HepG2 (cell line): Measurements from ENCODE around the gene VRK1. TPM values are rescaled to one million over a fixed set of nuclear protein-coding genes. Genes with fewer than 3 reads are reported as not detected.

Experiments
- AGO2 ChIP-seq: fragments of 200-400 bp; formaldehyde crosslinking; optimal IDR thresholded peaks from 2 replicates; pipeline ENCODE3; 2017; ENCODE audit warnings: mild to moderate bottlenecking, low read depth, low read length, moderate library complexity
- ATF1 ChIP-seq: IDR thresholded peaks from 2 replicates; pipeline ENCODE4 v1.6.1; 2016; ENCODE audit warnings: mild to moderate bottlenecking, control low read depth
- CERS6 ChIP-seq: sonication (generic); formaldehyde crosslinking; IDR thresholded peaks from 2 replicates; pipeline ENCODE4 v1.5.0; 2020; ENCODE audit warnings: missing genetic modification reagents
- EED ChIP-seq: sonication (generic); formaldehyde crosslinking; IDR thresholded peaks from 2 replicates; pipeline ENCODE4 v1.5.0; 2020; ENCODE audit warnings: mild to moderate bottlenecking, missing genetic modification reagents
- JDP2 ChIP-seq: sonication (generic); formaldehyde crosslinking; IDR thresholded peaks from 2 replicates; pipeline ENCODE4 v1.8.1; 2022; ENCODE audit warnings: missing genetic modification reagents, borderline replicate concordance
- KDM5A ChIP-seq: fragments of 200-600 bp; sonication (generic); IDR thresholded peaks from 2 replicates; pipeline ENCODE4 v1.7.0; 2018; ENCODE audit warnings: antibody characterized with exemption, mild to moderate bottlenecking, low read length, borderline replicate concordance
- KMT2A ChIP-seq: sonication (generic); formaldehyde crosslinking; IDR thresholded peaks from 2 replicates; pipeline ENCODE4 v1.4.0; 2020; ENCODE audit warnings: missing genetic modification reagents
- RAD21 ChIP-seq: fragments of 450-650 bp; formaldehyde crosslinking; IDR thresholded peaks from 2 replicates; pipeline ENCODE4 v1.5.0; 2020; ENCODE audit warnings: mild to moderate bottlenecking
- RBFOX2 ChIP-seq: fragments of 200-400 bp; formaldehyde crosslinking; IDR thresholded peaks from 2 replicates; pipeline ENCODE4 v1.6.1; 2017; ENCODE audit warnings: low read depth, mild to moderate bottlenecking, low read length
- SP140L ChIP-seq: sonication (generic); formaldehyde crosslinking; IDR thresholded peaks from 2 replicates; pipeline ENCODE4 v1.4.0; 2020; ENCODE audit warnings: missing genetic modification reagents, borderline replicate concordance
- ZFY ChIP-seq: sonication (generic); formaldehyde crosslinking; IDR thresholded peaks from 2 replicates; pipeline ENCODE4 v1.4.0; 2020; ENCODE audit warnings: missing genetic modification reagents
- ZNF768 ChIP-seq: sonication (generic); formaldehyde crosslinking; IDR thresholded peaks from 2 replicates; pipeline ENCODE4 v1.4.0; 2020; ENCODE audit warnings: missing genetic modification reagents
- ZNF777 ChIP-seq: sonication (generic); formaldehyde crosslinking; IDR thresholded peaks from 2 replicates; pipeline ENCODE4 v1.4.0; 2020; ENCODE audit warnings: missing genetic modification reagents
- polyA plus RNA-seq, 8 experiments: library from polyadenylated mRNA; depleted of rRNA in 3 of 8; stranded (reverse) in 7 of 8; unstranded in 1 of 8; fragments of >200 nt; fragmentation: Illumina TruSeq in 4 of 8; extraction: Trizol in 4 of 8; gene quantifications; 2 replicates each; pipeline versions ENCODE4 v1.2.1 to v1.2.3, GENCODE V29; 2011 to 2016; ENCODE audit warnings: low read depth in 4 of 8, missing spikeins in 1 of 8, mixed read lengths in 1 of 8; ENCODE audit not compliant: insufficient read depth in 1 of 8
- total RNA-seq, 5 experiments: library from RNA; depleted of rRNA; stranded (reverse); fragments of >200 nt; fragmentation: Illumina TruSeq; extraction: Trizol; gene quantifications; 2 replicates each; pipeline ENCODE4 v1.2.3, GENCODE V29; 2016; ENCODE audit warnings: low read depth in 1 of 5
- TF ChIP-seq, protein P1 (sequence below): sonication (generic); formaldehyde crosslinking; IDR thresholded peaks from 2 replicates; pipeline ENCODE4 v1.5.0; 2020; ENCODE audit warnings: missing genetic modification reagents
- TF ChIP-seq, protein P2 (sequence below): sonication (generic); formaldehyde crosslinking; IDR thresholded peaks from 2 replicates; pipeline ENCODE4 v1.4.0; 2020; ENCODE audit warnings: mild to moderate bottlenecking, missing genetic modification reagents
- TF ChIP-seq, protein P3 (sequence below), 2 experiments: sonication (generic) in 1 of 2; formaldehyde crosslinking in 1 of 2; IDR thresholded peaks; 2 replicates each; pipeline versions ENCODE4 v1.4.0 to v1.6.1; 2018 to 2020; ENCODE audit warnings: missing genetic modification reagents in 2 of 2, borderline replicate concordance in 1 of 2, low read depth in 1 of 2, mild to moderate bottlenecking in 1 of 2, missing biosample characterization in 1 of 2
- TF ChIP-seq, protein P4 (sequence below): sonication (generic); formaldehyde crosslinking; IDR thresholded peaks from 2 replicates; pipeline ENCODE4 v1.5.0; 2020; ENCODE audit warnings: mild to moderate bottlenecking, missing genetic modification reagents, borderline replicate concordance
- TF ChIP-seq, protein P5 (sequence below): IDR thresholded peaks from 2 replicates; pipeline ENCODE4 v1.6.1; 2016; ENCODE audit warnings: mild to moderate bottlenecking, missing biosample characterization, missing genetic modification reagents

Gene VRK1
- total and polyA plus RNA-seq, 2 of the 13 experiments (the other 11 are each of a cell fraction or from before 2014, with no cell fraction given), result 7.9 to 51.3 TPM

GRCh38 chr14:96797582-96798349, 584 bp downstream of the VRK1 start (continued):
- TF ChIP-seq CERS6, result no peak
- TF ChIP-seq ZNF768 (CRISPR knock-in tag), result peak; percentile 10; the same call in 1 of the 2 replicates
- 0 out of 2 replicates have a peak, but pooled peaks have one; percentile 12 for TF ChIP-seq KMT2A (CRISPR knock-in tag)
- TF ChIP-seq, protein P1, sequence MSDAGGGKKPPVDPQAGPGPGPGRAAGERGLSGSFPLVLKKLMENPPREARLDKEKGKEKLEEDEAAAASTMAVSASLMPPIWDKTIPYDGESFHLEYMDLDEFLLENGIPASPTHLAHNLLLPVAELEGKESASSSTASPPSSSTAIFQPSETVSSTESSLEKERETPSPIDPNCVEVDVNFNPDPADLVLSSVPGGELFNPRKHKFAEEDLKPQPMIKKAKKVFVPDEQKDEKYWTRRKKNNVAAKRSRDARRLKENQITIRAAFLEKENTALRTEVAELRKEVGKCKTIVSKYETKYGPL (CRISPR knock-in tag), result no peak
- no peak for TF ChIP-seq JDP2
- TF ChIP-seq, protein P2, sequence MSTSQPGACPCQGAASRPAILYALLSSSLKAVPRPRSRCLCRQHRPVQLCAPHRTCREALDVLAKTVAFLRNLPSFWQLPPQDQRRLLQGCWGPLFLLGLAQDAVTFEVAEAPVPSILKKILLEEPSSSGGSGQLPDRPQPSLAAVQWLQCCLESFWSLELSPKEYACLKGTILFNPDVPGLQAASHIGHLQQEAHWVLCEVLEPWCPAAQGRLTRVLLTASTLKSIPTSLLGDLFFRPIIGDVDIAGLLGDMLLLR (CRISPR knock-in tag), result peak; percentile 53; the same call in 1 of the 2 replicates
- TF ChIP-seq EED (CRISPR knock-in tag), result 0 out of 2 replicates have a peak, but pooled peaks have one; percentile 24
- peak; percentile 6; the same call in 1 of the 2 replicates for TF ChIP-seq ZFY
- TF ChIP-seq, protein P3, sequence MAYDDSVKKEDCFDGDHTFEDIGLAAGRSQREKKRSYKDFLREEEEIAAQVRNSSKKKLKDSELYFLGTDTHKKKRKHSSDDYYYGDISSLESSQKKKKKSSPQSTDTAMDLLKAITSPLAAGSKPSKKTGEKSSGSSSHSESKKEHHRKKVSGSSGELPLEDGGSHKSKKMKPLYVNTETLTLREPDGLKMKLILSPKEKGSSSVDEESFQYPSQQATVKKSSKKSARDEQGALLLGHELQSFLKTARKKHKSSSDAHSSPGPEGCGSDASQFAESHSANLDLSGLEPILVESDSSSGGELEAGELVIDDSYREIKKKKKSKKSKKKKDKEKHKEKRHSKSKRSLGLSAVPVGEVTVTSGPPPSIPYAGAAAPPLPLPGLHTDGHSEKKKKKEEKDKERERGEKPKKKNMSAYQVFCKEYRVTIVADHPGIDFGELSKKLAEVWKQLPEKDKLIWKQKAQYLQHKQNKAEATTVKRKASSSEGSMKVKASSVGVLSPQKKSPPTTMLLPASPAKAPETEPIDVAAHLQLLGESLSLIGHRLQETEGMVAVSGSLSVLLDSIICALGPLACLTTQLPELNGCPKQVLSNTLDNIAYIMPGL (CRISPR knock-in tag; IDR thresholded peaks at IDR 0.05; ENCODE audit: borderline replicate concordance in 1 of 2, low read depth in 1 of 2), result 0 out of 4 replicates have a peak, but pooled peaks of 1 of the 2 experiments have one; percentile 22
- 0 out of 2 replicates have a peak, but pooled peaks have one; percentile 22 for TF ChIP-seq RAD21
- TF ChIP-seq, protein P4, sequence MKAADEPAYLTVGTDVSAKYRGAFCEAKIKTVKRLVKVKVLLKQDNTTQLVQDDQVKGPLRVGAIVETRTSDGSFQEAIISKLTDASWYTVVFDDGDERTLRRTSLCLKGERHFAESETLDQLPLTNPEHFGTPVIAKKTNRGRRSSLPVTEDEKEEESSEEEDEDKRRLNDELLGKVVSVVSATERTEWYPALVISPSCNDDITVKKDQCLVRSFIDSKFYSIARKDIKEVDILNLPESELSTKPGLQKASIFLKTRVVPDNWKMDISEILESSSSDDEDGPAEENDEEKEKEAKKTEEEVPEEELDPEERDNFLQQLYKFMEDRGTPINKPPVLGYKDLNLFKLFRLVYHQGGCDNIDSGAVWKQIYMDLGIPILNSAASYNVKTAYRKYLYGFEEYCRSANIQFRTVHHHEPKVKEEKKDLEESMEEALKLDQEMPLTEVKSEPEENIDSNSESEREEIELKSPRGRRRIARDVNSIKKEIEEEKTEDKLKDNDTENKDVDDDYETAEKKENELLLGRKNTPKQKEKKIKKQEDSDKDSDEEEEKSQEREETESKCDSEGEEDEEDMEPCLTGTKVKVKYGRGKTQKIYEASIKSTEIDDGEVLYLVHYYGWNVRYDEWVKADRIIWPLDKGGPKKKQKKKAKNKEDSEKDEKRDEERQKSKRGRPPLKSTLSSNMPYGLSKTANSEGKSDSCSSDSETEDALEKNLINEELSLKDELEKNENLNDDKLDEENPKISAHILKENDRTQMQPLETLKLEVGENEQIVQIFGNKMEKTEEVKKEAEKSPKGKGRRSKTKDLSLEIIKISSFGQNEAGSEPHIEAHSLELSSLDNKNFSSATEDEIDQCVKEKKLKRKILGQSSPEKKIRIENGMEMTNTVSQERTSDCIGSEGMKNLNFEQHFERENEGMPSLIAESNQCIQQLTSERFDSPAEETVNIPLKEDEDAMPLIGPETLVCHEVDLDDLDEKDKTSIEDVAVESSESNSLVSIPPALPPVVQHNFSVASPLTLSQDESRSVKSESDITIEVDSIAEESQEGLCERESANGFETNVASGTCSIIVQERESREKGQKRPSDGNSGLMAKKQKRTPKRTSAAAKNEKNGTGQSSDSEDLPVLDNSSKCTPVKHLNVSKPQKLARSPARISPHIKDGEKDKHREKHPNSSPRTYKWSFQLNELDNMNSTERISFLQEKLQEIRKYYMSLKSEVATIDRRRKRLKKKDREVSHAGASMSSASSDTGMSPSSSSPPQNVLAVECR, result peak; percentile 74
- no peak for TF ChIP-seq ATF1
- TF ChIP-seq KDM5A, result peak; percentile 31; the same call in 1 of the 2 replicates
- TF ChIP-seq AGO2, result peak; percentile 27
- TF ChIP-seq ZNF777, result peak; percentile 6; the same call in 1 of the 2 replicates
- TF ChIP-seq, protein P5, sequence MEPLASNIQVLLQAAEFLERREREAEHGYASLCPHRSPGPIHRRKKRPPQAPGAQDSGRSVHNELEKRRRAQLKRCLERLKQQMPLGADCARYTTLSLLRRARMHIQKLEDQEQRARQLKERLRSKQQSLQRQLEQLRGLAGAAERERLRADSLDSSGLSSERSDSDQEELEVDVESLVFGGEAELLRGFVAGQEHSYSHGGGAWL (CRISPR knock-in tag), result peak; percentile 51; the same call in 1 of the 2 replicates
- TF ChIP-seq RBFOX2, result peak; percentile 53
- TF ChIP-seq SP140L, result no peak
